ENCODE results near the gene DUOXA1.

Gene DUOXA1

GRCh38 chr15:45148076-45149059 is 18.7 kb upstream of the DUOXA1 start:
- Histone ChIP-seq H3K36me3 (ENCODE audit: control insufficient read depth, insufficient read depth, low read length) (no peaks in the 10 kb centered on the region), H3K9ac (ENCODE audit: low read length) (no peak overlapping the region), H3K9me3 (ENCODE audit: control insufficient read depth, low read length) (no peaks in the 10 kb centered on the region), H3K4me3 (ENCODE audit: low read length) (no peak overlapping the region), H3K27me3 (ENCODE audit: control insufficient read depth, insufficient read depth, low read length) (no peaks in the 10 kb centered on the region), H3K4me1 (ENCODE audit: control insufficient read depth, insufficient read depth, low read length) (peaks cover 11% of the 10 kb centered on the region)

DNA sequence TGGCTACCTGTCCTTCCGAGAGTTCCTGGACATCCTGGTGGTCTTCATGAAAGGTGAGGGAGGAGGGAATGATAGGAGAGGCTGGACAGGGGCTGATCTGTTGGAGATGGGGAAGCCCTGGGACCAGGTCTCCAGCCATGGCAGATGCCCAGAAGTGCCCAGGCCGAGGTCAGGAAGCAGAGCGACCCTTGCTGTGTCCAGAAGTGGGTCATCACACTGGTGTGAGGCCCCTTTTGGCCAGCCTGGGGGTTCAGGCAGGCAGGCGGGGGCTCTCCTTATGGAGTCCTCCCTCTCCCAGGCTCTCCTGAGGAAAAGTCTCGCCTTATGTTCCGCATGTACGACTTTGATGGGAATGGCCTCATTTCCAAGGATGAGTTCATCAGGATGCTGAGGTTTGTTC is 17.9 kb upstream of the DUOXA1 start:
- Histone ChIP-seq H3K36me3 (ENCODE audit: control insufficient read depth, insufficient read depth, low read length) (no peaks in the 10 kb centered on the region), H3K4me3 (ENCODE audit: low read length) (no peak overlapping the region), H3K27me3 (ENCODE audit: control insufficient read depth, insufficient read depth, low read length) (no peaks in the 10 kb centered on the region), H3K4me1 (ENCODE audit: control insufficient read depth, insufficient read depth, low read length) (peaks cover 11% of the 10 kb centered on the region), H3K9me3 (ENCODE audit: control insufficient read depth, low read length) (no peaks in the 10 kb centered on the region), H3K9ac (ENCODE audit: low read length) (no peak overlapping the region)

- peaks cover 11% of the 10 kb centered on the region for H3K4me1 ChIP-seq (ENCODE audit: control insufficient read depth, insufficient read depth, low read length)
- no peak overlapping the region for H3K4me3 ChIP-seq (ENCODE audit: low read length)
- no peaks in the 10 kb centered on the region for H3K36me3 ChIP-seq (ENCODE audit: control insufficient read depth, insufficient read depth, low read length)
- H3K9ac ChIP-seq (ENCODE audit: low read length): no peak overlapping the region
- H3K9me3 ChIP-seq (ENCODE audit: control insufficient read depth, low read length): no peaks in the 10 kb centered on the region
- no peaks in the 10 kb centered on the region for H3K27me3 ChIP-seq (ENCODE audit: control insufficient read depth, insufficient read depth, low read length)
These were observed 16.7 kb upstream of the DUOXA1 start for GRCh38 chr15:45146405-45146804.

DNA sequence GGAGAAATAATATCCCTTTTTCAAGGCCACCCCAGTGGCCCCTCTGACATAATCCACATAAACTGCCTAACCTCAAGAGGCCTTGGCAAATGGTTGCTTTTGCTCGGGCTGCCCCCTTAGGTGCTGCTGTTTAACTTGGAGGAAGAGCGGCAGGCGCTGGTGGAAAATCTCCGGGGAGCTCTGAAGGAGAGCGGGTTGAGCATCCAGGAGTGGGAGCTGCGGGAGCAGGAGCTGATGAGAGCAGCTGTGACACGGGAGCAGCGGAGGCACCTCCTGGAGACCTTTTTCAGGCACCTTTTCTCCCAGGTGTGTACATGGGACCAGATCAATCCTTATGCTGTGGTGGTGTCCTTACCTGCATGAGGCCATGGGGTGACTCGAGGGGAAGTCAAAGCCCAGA is 15.1 kb upstream of the DUOXA1 start:
- Histone ChIP-seq H3K27me3 (ENCODE audit: control insufficient read depth, insufficient read depth, low read length) (no peaks in the 10 kb centered on the region), H3K9ac (ENCODE audit: low read length) (no peak overlapping the region), H3K9me3 (ENCODE audit: control insufficient read depth, low read length) (no peaks in the 10 kb centered on the region), H3K36me3 (ENCODE audit: control insufficient read depth, insufficient read depth, low read length) (no peaks in the 10 kb centered on the region), H3K4me1 (ENCODE audit: control insufficient read depth, insufficient read depth, low read length) (peaks cover 15% of the 10 kb centered on the region), H3K4me3 (ENCODE audit: low read length) (no peak overlapping the region)

GRCh38 chr15:45143946-45144345 is 14.3 kb upstream of the DUOXA1 start:
- Histone ChIP-seq H3K4me3 (ENCODE audit: low read length) (no peak overlapping the region), H3K36me3 (ENCODE audit: control insufficient read depth, insufficient read depth, low read length) (no peaks in the 10 kb centered on the region), H3K9ac (ENCODE audit: low read length) (no peak overlapping the region), H3K4me1 (ENCODE audit: control insufficient read depth, insufficient read depth, low read length) (peaks cover 23% of the 10 kb centered on the region), H3K9me3 (ENCODE audit: control insufficient read depth, low read length) (no peaks in the 10 kb centered on the region), H3K27me3 (ENCODE audit: control insufficient read depth, insufficient read depth, low read length) (no peaks in the 10 kb centered on the region)

DNA sequence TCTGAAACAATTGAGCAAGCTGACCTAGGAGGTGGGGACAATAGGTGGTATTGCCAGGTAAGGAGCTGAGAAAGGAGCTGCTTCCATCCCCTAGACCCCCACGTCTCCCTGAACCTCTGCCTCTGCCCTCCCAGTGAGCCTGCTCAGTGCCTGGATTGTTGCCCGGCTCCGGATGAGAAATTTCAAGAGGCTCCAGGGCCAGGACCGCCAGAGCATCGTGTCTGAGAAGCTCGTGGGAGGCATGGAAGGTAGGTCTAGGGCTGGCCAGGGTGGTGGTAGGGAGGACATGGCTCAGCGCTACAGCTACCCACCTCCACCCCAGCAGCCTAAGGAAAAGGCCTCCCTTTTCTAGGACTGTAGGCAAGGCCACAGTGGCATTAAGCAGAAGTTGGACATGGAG is 13.4 kb upstream of the DUOXA1 start:
- Histone ChIP-seq H3K27me3 (ENCODE audit: control insufficient read depth, insufficient read depth, low read length) (no peaks in the 10 kb centered on the region), H3K4me3 (ENCODE audit: low read length) (no peak overlapping the region), H3K9ac (ENCODE audit: low read length) (no peak overlapping the region), H3K9me3 (ENCODE audit: control insufficient read depth, low read length) (no peaks in the 10 kb centered on the region), H3K36me3 (ENCODE audit: control insufficient read depth, insufficient read depth, low read length) (no peaks in the 10 kb centered on the region), H3K4me1 (ENCODE audit: control insufficient read depth, insufficient read depth, low read length) (peaks cover 19% of the 10 kb centered on the region)

- Histone ChIP-seq H3K4me1 (ENCODE audit: control insufficient read depth, insufficient read depth, low read length) (peaks cover 16% of the 10 kb centered on the region), H3K9me3 (ENCODE audit: control insufficient read depth, low read length) (no peaks in the 10 kb centered on the region), H3K27me3 (ENCODE audit: control insufficient read depth, insufficient read depth, low read length) (peaks cover 3% of the 10 kb centered on the region), H3K4me3 (ENCODE audit: low read length) (no peak overlapping the region), H3K36me3 (ENCODE audit: control insufficient read depth, insufficient read depth, low read length) (no peaks in the 10 kb centered on the region), H3K9ac (ENCODE audit: low read length) (no peak overlapping the region)
These were observed 11.7 kb upstream of the DUOXA1 start for GRCh38 chr15:45141386-45141785.

GRCh38 chr15:45140557-45141250 is 11.0 kb upstream of the DUOXA1 start:
- H3K9me3 ChIP-seq (ENCODE audit: control insufficient read depth, low read length): no peaks in the 10 kb centered on the region
- no peak overlapping the region for H3K4me3 ChIP-seq (ENCODE audit: low read length)
- H3K36me3 ChIP-seq (ENCODE audit: control insufficient read depth, insufficient read depth, low read length): no peaks in the 10 kb centered on the region
- no peak overlapping the region for H3K9ac ChIP-seq (ENCODE audit: low read length)
- H3K27me3 ChIP-seq (ENCODE audit: control insufficient read depth, insufficient read depth, low read length): peaks cover 9% of the 10 kb centered on the region
- peaks cover 12% of the 10 kb centered on the region for H3K4me1 ChIP-seq (ENCODE audit: control insufficient read depth, insufficient read depth, low read length)

DNA sequence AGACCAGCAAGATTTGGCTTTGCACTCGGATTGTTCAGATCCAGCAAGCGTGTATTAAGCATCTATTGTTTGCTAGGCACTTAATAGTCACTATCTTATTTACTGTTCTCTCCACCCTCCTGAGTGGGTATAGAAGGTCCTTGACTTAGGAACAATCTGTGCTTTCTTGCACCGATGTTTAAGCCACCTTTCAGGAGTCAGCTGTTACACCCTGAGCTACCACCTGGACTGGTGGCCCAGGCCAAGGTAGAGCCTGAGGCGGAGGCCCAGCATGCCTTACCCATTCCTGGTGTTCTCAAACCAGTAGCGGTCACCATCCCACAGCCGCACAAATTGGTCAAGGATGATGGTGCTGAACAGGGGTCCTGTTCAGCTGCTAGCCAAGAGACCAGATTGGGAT is 10.1 kb upstream of the DUOXA1 start:
- Histone ChIP-seq H3K36me3 (ENCODE audit: control insufficient read depth, insufficient read depth, low read length) (no peaks in the 10 kb centered on the region), H3K4me3 (ENCODE audit: low read length) (no peak overlapping the region), H3K27me3 (ENCODE audit: control insufficient read depth, insufficient read depth, low read length) (peaks cover 16% of the 10 kb centered on the region), H3K9ac (ENCODE audit: low read length) (no peak overlapping the region), H3K9me3 (ENCODE audit: control insufficient read depth, low read length) (no peaks in the 10 kb centered on the region), H3K4me1 (ENCODE audit: control insufficient read depth, insufficient read depth, low read length) (peaks cover 15% of the 10 kb centered on the region)

DNA sequence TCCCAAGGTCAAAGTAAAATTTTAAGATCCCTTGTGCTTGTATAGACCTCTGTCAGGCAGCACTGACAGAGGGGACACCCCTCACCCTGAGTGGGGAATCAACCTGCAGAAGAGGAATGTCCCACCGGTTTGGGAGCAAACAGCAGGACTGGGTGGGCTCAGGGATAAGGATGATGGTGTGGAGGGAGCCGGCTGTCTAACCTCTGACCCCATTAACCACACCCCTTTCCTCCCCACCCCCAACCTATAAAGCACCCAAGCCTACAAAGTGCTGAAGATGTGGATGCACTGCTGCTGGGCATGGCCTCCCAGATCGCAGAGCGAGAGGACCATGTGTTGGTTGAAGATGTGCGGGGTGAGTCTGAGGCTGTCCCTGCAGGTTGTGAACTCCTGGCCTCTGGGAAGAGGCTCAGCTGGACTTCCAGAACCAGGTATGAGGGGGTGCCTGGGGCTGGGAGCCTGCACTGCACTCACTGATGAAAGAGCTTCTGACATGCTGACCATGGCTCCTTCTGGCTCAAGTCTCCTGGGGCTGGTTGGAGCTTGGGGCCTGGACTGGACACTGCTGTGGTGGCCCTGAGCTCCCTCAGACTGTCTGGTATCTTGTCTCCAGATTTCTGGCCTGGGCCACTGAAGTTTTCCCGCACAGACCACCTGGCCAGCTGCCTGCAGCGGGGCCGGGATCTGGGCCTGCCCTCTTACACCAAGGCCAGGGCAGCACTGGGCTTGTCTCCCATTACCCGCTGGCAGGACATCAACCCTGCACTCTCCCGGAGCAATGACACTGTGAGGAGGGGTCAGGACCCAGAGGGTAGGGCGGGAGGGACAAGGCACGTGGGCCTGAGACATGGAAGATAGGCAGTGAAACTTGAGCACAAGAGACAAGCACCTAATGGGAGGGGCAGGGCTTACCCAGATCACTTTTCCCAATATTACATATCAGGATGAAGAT is 9.4 kb upstream of the DUOXA1 start:
- no peaks in the 10 kb centered on the region for H3K36me3 ChIP-seq (ENCODE audit: control insufficient read depth, insufficient read depth, low read length)
- H3K4me1 ChIP-seq (ENCODE audit: control insufficient read depth, insufficient read depth, low read length): peaks cover 21% of the 10 kb centered on the region
- H3K9ac ChIP-seq (ENCODE audit: low read length): no peak overlapping the region
- H3K9me3 ChIP-seq (ENCODE audit: control insufficient read depth, low read length): no peaks in the 10 kb centered on the region
- peaks cover 23% of the 10 kb centered on the region for H3K27me3 ChIP-seq (ENCODE audit: control insufficient read depth, insufficient read depth, low read length)
- no peak overlapping the region for H3K4me3 ChIP-seq (ENCODE audit: low read length)

- no peaks in the 10 kb centered on the region for H3K36me3 ChIP-seq (ENCODE audit: control insufficient read depth, insufficient read depth, low read length)
- no peak overlapping the region for H3K9ac ChIP-seq (ENCODE audit: low read length)
- peaks cover 21% of the 10 kb centered on the region for H3K4me1 ChIP-seq (ENCODE audit: control insufficient read depth, insufficient read depth, low read length)
- H3K4me3 ChIP-seq (ENCODE audit: low read length): no peak overlapping the region
- no peaks in the 10 kb centered on the region for H3K9me3 ChIP-seq (ENCODE audit: control insufficient read depth, low read length)
- peaks cover 33% of the 10 kb centered on the region for H3K27me3 ChIP-seq (ENCODE audit: control insufficient read depth, insufficient read depth, low read length)
These were observed 8.0 kb upstream of the DUOXA1 start for GRCh38 chr15:45137703-45138102.
